Psoas muscle (tissue), 8 donors: Measurements from ENCODE around the gene ALAS1. TPM values are rescaled to one million over a fixed set of nuclear protein-coding genes. Genes with fewer than 3 reads are reported as not detected.

ENCODE experiments used
- ATAC-seq, 4 donors: fragments of 200-7000 bp; cut with Tn5 transposase; one replicate each; pipeline ENCODE4 v1.9.1; 2020; ENCODE audit warnings: moderate library complexity in 3 of 4, mild to moderate bottlenecking in 2 of 4
- DNase-seq, 2 donors: peaks; one replicate each; pipeline ENCODE4 v3.0.0-alpha.2; 2020
- H3K27ac ChIP-seq: fragments of 200-600 bp; one replicate; pipeline ENCODE4 v1.8.0; 2022
- H3K27me3 ChIP-seq, 3 donors: fragments of 200-600 bp in 1 of 3; one replicate each; pipeline versions ENCODE4 v1.6.1 to v1.8.0; 2013 to 2022; ENCODE audit warnings: low read length in 2 of 3, mild to moderate bottlenecking in 2 of 3, moderate library complexity in 1 of 3; ENCODE audit not compliant: insufficient read depth in 3 of 3
- H3K36me3 ChIP-seq, 2 donors: fragments of 200-600 bp in 1 of 2; one replicate each; pipeline versions ENCODE4 v1.6.1 to v1.8.0; 2013 to 2022; ENCODE audit warnings: low read depth in 1 of 2, mild to moderate bottlenecking in 1 of 2, moderate library complexity in 1 of 2; ENCODE audit not compliant: insufficient read depth in 1 of 2
- H3K4me1 ChIP-seq: fragments of 200-600 bp; one replicate; pipeline ENCODE4 v1.8.0; 2022
- H3K4me3 ChIP-seq: fragments of 200-600 bp; one replicate; pipeline ENCODE4 v1.8.0; 2022; ENCODE audit warnings: mild to moderate bottlenecking
- H3K9me3 ChIP-seq: fragments of 200-600 bp; one replicate; pipeline ENCODE4 v1.8.0; 2022
- CTCF ChIP-seq: fragments of 200-600 bp; IDR thresholded peaks from one replicate; pipeline ENCODE4 v1.8.0; 2022; ENCODE audit warnings: antibody characterized with exemption
- WGBS, 3 donors: extraction: QIAGEN DNeasy Blood & Tissue Kit; methylation state at CpG; one replicate each; pipeline versions ENCODE4 v1.1.6 to v1.1.7; 2013; 5-methylcytosine and 5-hydroxymethylcytosine counted together
- intact Hi-C, 2 donors: fragments of 100-400 bp; cut with DNase I; formaldehyde crosslinking; loops; one replicate each; pipeline versions ENCODE4 v1.11.0 to v1.14.2; 2022
- polyA plus RNA-seq, 3 donors: library from polyadenylated mRNA; stranded (reverse); fragments of 200-250 nt; gene quantifications; one replicate each; pipeline ENCODE4 v1.2.3, GENCODE V29; 2013
- total RNA-seq, 4 donors: library from RNA; stranded (reverse); fragmentation: NEBNext Ultra II Directional in 2 of 4; extraction: Animal tissue kit (Norgen Biotek cat#: 25700) in 2 of 4; gene quantifications; one replicate each; pipeline versions ENCODE4 v1.2.1 to v1.2.4, GENCODE V29; 2021 to 2023
- donor health status: healthy with polysubstance abuse.
- donor health status: DM: no; HTN: no; CAD: no; lungs with moderate emphysema.
- donor health status: Bipolar disorder and iron deficiency.
- donor health status: healthy.
- donor health status: DM: yes; HTN: yes; CAD: no.
- donor health status: DM: no; HTN: no; CAD: no.
- donor health status: DM: no; HTN: no; CAD: no.
- donor health status: DM: yes; HTN: yes; CAD: no.

Gene ALAS1
- total and polyA plus RNA-seq, 7 donors = 50.1 to 138 (median 75.2) TPM

- Histone ChIP-seq H3K36me3 (peaks cover 0 to 57% of the 10 kb centered on the region in 2 donors), H3K4me1 (peaks cover 23% of the 10 kb centered on the region), H3K4me3 (no peak overlapping the region), H3K9me3 (no peaks in the 10 kb centered on the region), H3K27ac (no peak overlapping the region), H3K27me3 (no peaks in the 10 kb centered on the region)
- ATAC-seq (no peak), DNase-seq (peak; percentile 11 to 36)
- intact Hi-C loops = loop anchor here (2.0 kb wide), 2 partner anchors 110 to 216 kb away; no protein-coding TSS in a partner anchor
- 86 to 92% (median 91%) methylated on average over 6 of the region's 6 CpGs for WGBS, 3 donors
- no peak for TF ChIP-seq CTCF
These were observed 32.5 kb downstream of the ALAS1 start for GRCh38 chr3:52230461-52230860.

- DNase-seq (peak; percentile 10 to 45), ATAC-seq (no peak)
- no peak for TF ChIP-seq CTCF
- no peaks in the 10 kb centered on the region for H3K9me3 ChIP-seq
- peaks cover 28% of the 10 kb centered on the region for H3K4me1 ChIP-seq
- H3K36me3 ChIP-seq = peaks cover 0 to 57% of the 10 kb centered on the region in 2 donors
- H3K27me3 ChIP-seq = no peaks in the 10 kb centered on the region
- WGBS, 3 donors = 75 to 83% (median 80%) methylated on average over 14 to 16 of the region's 16 CpGs
- H3K4me3 ChIP-seq = peak overlapping the region; percentile 72
- intact Hi-C loops = loop anchor here (2.0 kb wide), 2 partner anchors 110 to 216 kb away; no protein-coding TSS in a partner anchor
- peak overlapping the region; percentile 46 for H3K27ac ChIP-seq
These were observed 33.0 kb downstream of the ALAS1 start for GRCh38 chr3:52230889-52231499.

- WGBS, 3 donors = 52 to 57% (median 55%) methylated on average over 34 of the region's 34 CpGs
- ATAC-seq = peak; percentile 59 to 69 (median 66)
- H3K27ac ChIP-seq = peak overlapping the region; percentile 46
- peak; percentile 86 to 95 for DNase-seq
- peaks cover 0 to 57% of the 10 kb centered on the region in 2 donors for H3K36me3 ChIP-seq
- TF ChIP-seq CTCF = peak; percentile 95
- intact Hi-C loops = loop anchor here (1.0 to 2.0 kb wide), 3 partner anchors 106 to 215 kb away; no protein-coding TSS in a partner anchor
- no peaks in the 10 kb centered on the region for H3K27me3 ChIP-seq
- H3K9me3 ChIP-seq = no peaks in the 10 kb centered on the region
- peaks cover 34% of the 10 kb centered on the region for H3K4me1 ChIP-seq
- H3K4me3 ChIP-seq = peak overlapping the region; percentile 72
These were observed 33.7 kb downstream of the ALAS1 start for GRCh38 chr3:52231502-52232278.

- ATAC-seq (no peak), DNase-seq (peak; percentile 13 to 53)
- intact Hi-C loops = loop anchor here in 1 of 2 donors (1.0 kb wide), 1 partner anchor 105 kb away; no protein-coding TSS in a partner anchor
- Histone ChIP-seq H3K27ac (peak overlapping the region; percentile 94), H3K4me1 (peaks cover 42% of the 10 kb centered on the region), H3K9me3 (no peaks in the 10 kb centered on the region), H3K27me3 (no peaks in the 10 kb centered on the region), H3K4me3 (peak overlapping the region; percentile 72), H3K36me3 (peaks cover 0 to 56% of the 10 kb centered on the region in 2 donors)
- WGBS, 3 donors = 64 to 71% (median 68%) methylated on average over 28 of the region's 28 CpGs
- peak; percentile 23 for TF ChIP-seq CTCF
These were observed 34.5 kb downstream of the ALAS1 start for GRCh38 chr3:52232279-52233107.
